ENCODE measurements around the gene MSMO1. TPM values are rescaled to one million over a fixed set of nuclear protein-coding genes. Genes with fewer than 3 reads are reported as not detected.

Gene MSMO1
- total RNA-seq, 1 donor from 2014 or later = 139 TPM

DNA sequence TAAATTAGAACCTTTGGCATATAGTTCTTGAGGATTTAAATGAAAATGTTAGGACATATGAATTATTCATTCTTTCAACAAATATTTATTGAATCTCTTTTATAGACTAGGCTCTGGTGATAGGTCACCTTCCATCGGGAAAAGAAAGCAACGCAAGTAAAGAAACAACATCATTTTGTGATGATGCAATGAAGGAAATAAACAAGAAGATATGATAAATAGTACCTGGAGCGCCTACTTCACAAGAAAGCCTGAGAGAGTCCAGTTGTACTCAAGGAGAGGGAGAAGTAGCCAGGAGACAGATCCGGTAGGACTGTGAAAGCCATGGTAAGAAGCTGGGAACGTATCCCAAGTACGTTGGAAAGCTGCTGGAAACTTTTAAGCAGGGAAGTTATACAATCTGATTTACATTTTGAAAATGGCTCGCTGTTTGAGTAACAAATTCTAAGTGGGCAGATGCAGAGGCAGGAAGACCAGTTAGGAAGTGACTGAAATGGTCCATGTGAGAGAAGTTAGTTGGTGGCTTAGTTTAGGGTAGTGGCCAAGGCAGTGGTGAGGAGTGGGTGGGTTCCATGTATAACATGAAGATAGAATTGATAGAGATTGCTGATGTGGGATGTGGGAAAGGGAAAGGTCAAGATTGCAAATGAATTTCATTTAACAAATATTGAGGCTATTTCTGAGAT is 33.7 kb downstream of the MSMO1 start:
- Mint-ChIP-seq H3K9me3 (no peaks in the 10 kb centered on the region), H3K27me3 (ENCODE audit: low read depth) (no peaks in the 10 kb centered on the region), H3K27ac (ENCODE audit: unreplicated experiment) (peak overlapping the region; percentile 9), H3K36me3 (ENCODE audit: low read depth) (no peaks in the 10 kb centered on the region), H3K4me1 (no peaks in the 10 kb centered on the region), H3K4me3 (no peak overlapping the region)
- TF ChIP-seq, protein P1, sequence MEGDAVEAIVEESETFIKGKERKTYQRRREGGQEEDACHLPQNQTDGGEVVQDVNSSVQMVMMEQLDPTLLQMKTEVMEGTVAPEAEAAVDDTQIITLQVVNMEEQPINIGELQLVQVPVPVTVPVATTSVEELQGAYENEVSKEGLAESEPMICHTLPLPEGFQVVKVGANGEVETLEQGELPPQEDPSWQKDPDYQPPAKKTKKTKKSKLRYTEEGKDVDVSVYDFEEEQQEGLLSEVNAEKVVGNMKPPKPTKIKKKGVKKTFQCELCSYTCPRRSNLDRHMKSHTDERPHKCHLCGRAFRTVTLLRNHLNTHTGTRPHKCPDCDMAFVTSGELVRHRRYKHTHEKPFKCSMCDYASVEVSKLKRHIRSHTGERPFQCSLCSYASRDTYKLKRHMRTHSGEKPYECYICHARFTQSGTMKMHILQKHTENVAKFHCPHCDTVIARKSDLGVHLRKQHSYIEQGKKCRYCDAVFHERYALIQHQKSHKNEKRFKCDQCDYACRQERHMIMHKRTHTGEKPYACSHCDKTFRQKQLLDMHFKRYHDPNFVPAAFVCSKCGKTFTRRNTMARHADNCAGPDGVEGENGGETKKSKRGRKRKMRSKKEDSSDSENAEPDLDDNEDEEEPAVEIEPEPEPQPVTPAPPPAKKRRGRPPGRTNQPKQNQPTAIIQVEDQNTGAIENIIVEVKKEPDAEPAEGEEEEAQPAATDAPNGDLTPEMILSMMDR (conservative IDR thresholded peaks at IDR 0.05) = no peak
- no peak for DNase-seq (ENCODE audit: low read depth, low spot score)

DNA sequence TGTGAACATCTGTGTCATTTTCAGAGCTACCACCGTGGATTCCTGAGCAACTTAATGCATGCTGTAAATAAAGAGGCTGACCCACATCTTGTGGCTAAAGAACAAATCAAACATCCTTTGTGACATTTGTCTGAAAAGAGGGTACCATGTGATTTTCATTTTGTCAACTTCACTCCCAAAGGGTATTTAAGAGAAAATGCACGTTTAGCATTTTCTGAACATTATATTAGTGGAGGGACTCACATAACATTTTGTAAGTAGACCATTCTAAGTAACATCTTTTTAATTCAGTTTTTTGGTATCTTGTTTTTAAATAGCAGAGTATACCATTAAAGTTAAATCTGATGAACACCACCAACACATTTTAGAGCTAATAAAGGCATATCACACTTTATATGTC is 34.3 kb downstream of the MSMO1 start:
- Mint-ChIP-seq H3K9me3 (no peaks in the 10 kb centered on the region), H3K36me3 (ENCODE audit: low read depth) (no peaks in the 10 kb centered on the region), H3K27ac (ENCODE audit: unreplicated experiment) (no peak overlapping the region), H3K27me3 (ENCODE audit: low read depth) (no peaks in the 10 kb centered on the region), H3K4me3 (no peak overlapping the region), H3K4me1 (no peaks in the 10 kb centered on the region)
- no peak for DNase-seq (ENCODE audit: low read depth, low spot score)
- TF ChIP-seq, protein P1 (conservative IDR thresholded peaks at IDR 0.05) = no peak

GRCh38 chr4:165364452-165365080 is 37.1 kb downstream of the MSMO1 start:
- no peak for DNase-seq (ENCODE audit: low read depth, low spot score)
- TF ChIP-seq, protein P1 (conservative IDR thresholded peaks at IDR 0.05) = no peak
- Mint-ChIP-seq H3K4me3 (no peak overlapping the region), H3K27me3 (ENCODE audit: low read depth) (no peaks in the 10 kb centered on the region), H3K36me3 (ENCODE audit: low read depth) (no peaks in the 10 kb centered on the region), H3K27ac (ENCODE audit: unreplicated experiment) (no peak overlapping the region), H3K9me3 (no peaks in the 10 kb centered on the region), H3K4me1 (no peaks in the 10 kb centered on the region)

GRCh38 chr4:165367040-165367439 is 39.6 kb downstream of the MSMO1 start:
- H3K27me3 Mint-ChIP-seq (ENCODE audit: low read depth) = no peaks in the 10 kb centered on the region
- TF ChIP-seq, protein P1 (conservative IDR thresholded peaks at IDR 0.05) = no peak
- H3K9me3 Mint-ChIP-seq = no peaks in the 10 kb centered on the region
- no peaks in the 10 kb centered on the region for H3K36me3 Mint-ChIP-seq (ENCODE audit: low read depth)
- no peak overlapping the region for H3K27ac Mint-ChIP-seq (ENCODE audit: unreplicated experiment)
- H3K4me3 Mint-ChIP-seq = no peak overlapping the region
- no peak for DNase-seq (ENCODE audit: low read depth, low spot score)
- H3K4me1 Mint-ChIP-seq = no peaks in the 10 kb centered on the region

DNA sequence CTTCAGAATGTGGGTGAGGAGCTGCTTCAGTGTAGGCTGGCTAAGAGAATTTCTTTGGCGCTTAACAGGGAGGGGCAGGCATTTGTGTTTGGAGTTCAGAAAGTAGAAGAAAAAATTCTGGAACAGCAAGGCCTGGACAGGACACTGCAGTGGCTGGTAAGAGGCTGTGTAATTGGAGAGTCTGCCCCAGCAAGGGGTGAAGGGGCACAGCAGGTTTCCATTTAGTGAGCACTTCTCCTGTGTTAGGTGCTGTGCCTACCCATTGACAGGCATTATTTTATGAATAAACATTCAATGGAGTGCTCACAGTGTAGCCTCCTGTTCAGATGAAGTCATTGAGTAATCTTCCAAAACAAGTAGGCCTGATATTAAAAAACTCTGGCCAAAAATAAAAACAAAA is 40.6 kb downstream of the MSMO1 start:
- no peak overlapping the region for H3K4me3 Mint-ChIP-seq
- no peaks in the 10 kb centered on the region for H3K4me1 Mint-ChIP-seq
- H3K36me3 Mint-ChIP-seq (ENCODE audit: low read depth) = no peaks in the 10 kb centered on the region
- no peaks in the 10 kb centered on the region for H3K9me3 Mint-ChIP-seq
- no peak overlapping the region for H3K27ac Mint-ChIP-seq (ENCODE audit: unreplicated experiment)
- no peaks in the 10 kb centered on the region for H3K27me3 Mint-ChIP-seq (ENCODE audit: low read depth)
- DNase-seq (ENCODE audit: low read depth, low spot score) = no peak
- TF ChIP-seq, protein P1 (conservative IDR thresholded peaks at IDR 0.05) = no peak

All from neural crest cell (in vitro differentiated cells).